Natural killer cell (primary cell): Measurements from ENCODE around the gene PRTN3. TPM values are rescaled to one million over a fixed set of nuclear protein-coding genes. Genes with fewer than 3 reads are reported as not detected.

Experiments
- ATAC-seq, 3 donors: fragments of 150-1000 bp in 2 of 3; fragments of 200-7000 bp in 1 of 3; cut with Tn5 transposase; 1 replicate in 1 of 3; 2 replicates in 2 of 3; pipeline ENCODE4 v1.10.0; 2021; ENCODE audit warnings: mild to moderate bottlenecking in 2 of 3, moderate library complexity in 2 of 3
- DNase-seq, 2 donors: peaks; one replicate each; pipeline versions ENCODE4 v3.0.0 to v3.0.0-alpha.2; 2013 to 2021; ENCODE audit warnings: mixed read lengths in 1 of 2
- H3K27ac ChIP-seq: one replicate; pipeline ENCODE4 v1.5.1; 2013; ENCODE audit warnings: mild to moderate bottlenecking, low read length
- H3K27me3 ChIP-seq: one replicate; pipeline ENCODE4 v1.6.1; 2013; ENCODE audit warnings: low read length; ENCODE audit not compliant: control insufficient read depth, insufficient read depth
- H3K36me3 ChIP-seq: one replicate; pipeline ENCODE4 v1.6.1; 2013; ENCODE audit warnings: low read length; ENCODE audit not compliant: control insufficient read depth, insufficient read depth
- H3K4me1 ChIP-seq: one replicate; pipeline ENCODE4 v1.6.1; 2013; ENCODE audit warnings: low read length; ENCODE audit not compliant: control insufficient read depth, insufficient read depth
- H3K4me3 ChIP-seq: one replicate; pipeline ENCODE4 v1.5.1; 2013; ENCODE audit warnings: low read length
- H3K9me3 ChIP-seq: one replicate; pipeline ENCODE4 v1.6.1; 2013; ENCODE audit warnings: low read length; ENCODE audit not compliant: control insufficient read depth, insufficient read depth
- H3K27ac Mint-ChIP-seq, 2 donors: one replicate each; pipeline ENCODE4 v1.8.0; 2022; ENCODE audit warnings: mild to moderate bottlenecking in 2 of 2, mixed read lengths in 2 of 2, moderate library complexity in 1 of 2
- H3K27me3 Mint-ChIP-seq, 2 donors: one replicate each; pipeline ENCODE4 v1.8.0; 2022; ENCODE audit warnings: low read depth in 2 of 2, mixed read lengths in 2 of 2
- H3K36me3 Mint-ChIP-seq: one replicate; pipeline ENCODE4 v1.8.0; 2022; ENCODE audit warnings: mixed read lengths
- H3K4me1 Mint-ChIP-seq, 2 donors: one replicate each; pipeline ENCODE4 v1.8.0; 2022; ENCODE audit warnings: mixed read lengths in 2 of 2
- H3K4me3 Mint-ChIP-seq: one replicate; pipeline ENCODE4 v1.8.0; 2022; ENCODE audit warnings: mild to moderate bottlenecking, moderate library complexity, mixed read lengths
- H3K9me3 Mint-ChIP-seq, 2 donors: one replicate each; pipeline ENCODE4 v1.8.0; 2022; ENCODE audit warnings: mixed read lengths in 2 of 2
- CTCF ChIP-seq: fragments of 200-600 bp; IDR thresholded peaks from one replicate; pipeline ENCODE4 v1.8.0; 2022; ENCODE audit warnings: antibody characterized with exemption
- WGBS: methylation state at CpG from one replicate; pipeline ENCODE4 v1.1.7; 2013; ENCODE audit warnings: missing lambda C conversion rate; ENCODE audit not compliant: insufficient coverage; 5-methylcytosine and 5-hydroxymethylcytosine counted together
- intact Hi-C: fragments of 100-400 bp; cut with micrococcal nuclease; formaldehyde crosslinking; loops from one replicate; pipeline ENCODE4 v1.14.2; 2022
- total RNA-seq, 4 donors: library from RNA; stranded (reverse); fragments of 120-200 nt in 1 of 4; gene quantifications; one replicate each; pipeline versions ENCODE4 v1.2.3 to v1.2.4, GENCODE V29; 2013 to 2022

The PRTN3 gene
- total RNA-seq, 3 donors from 2014 or later (not counting 1 experiment from before 2014, with no cell fraction given) = 0.36 to 0.73 TPM; not detected in 1

GRCh38 chr19:892243-892893 is 51.6 kb downstream of the PRTN3 start:
- intact Hi-C loops = no loop called here
- peak overlapping the region; percentile 86 for H3K4me3 Mint-ChIP-seq
- H3K4me1 Mint-ChIP-seq = peaks cover 9 to 30% of the 10 kb centered on the region in 2 donors
- 4% methylated on average over 26 of the region's 27 CpGs for WGBS
- Histone ChIP-seq H3K4me1 (peaks cover 46% of the 10 kb centered on the region), H3K4me3 (peak overlapping the region; percentile 61), H3K27me3 (no peaks in the 10 kb centered on the region), H3K9me3 (no peaks in the 10 kb centered on the region), H3K36me3 (peaks cover 20% of the 10 kb centered on the region), H3K27ac (peak overlapping the region; percentile 98)
- ATAC-seq = no peak
- no peak for TF ChIP-seq CTCF
- peak overlapping the region; percentile 99 for H3K27ac Mint-ChIP-seq
- H3K9me3 Mint-ChIP-seq = no peaks in the 10 kb centered on the region
- no peaks in the 10 kb centered on the region for H3K27me3 Mint-ChIP-seq
- no peaks in the 10 kb centered on the region for H3K36me3 Mint-ChIP-seq
- peak in 1 of 2 donors; percentile 26 for DNase-seq

GRCh38 chr19:892894-893689 is 52.3 kb downstream of the PRTN3 start, which contains the start of the genes MED16 and RNU6-9:
Gene MED16, minus strand, starts transcription at chr19:893187. Its CDS starts 2,056 bp downstream, at chr19:891131.
Gene RNU6-9, plus strand, starts transcription at chr19:893484.
- H3K27me3 ChIP-seq = no peaks in the 10 kb centered on the region
- Mint-ChIP-seq H3K27me3 (no peaks in the 10 kb centered on the region), H3K36me3 (no peaks in the 10 kb centered on the region), H3K27ac (peak within 1 kb of the TSS; percentile 99), H3K9me3 (no peaks in the 10 kb centered on the region), H3K4me3 (peak within 1 kb of the TSS; percentile 97), H3K4me1 (peaks cover 9 to 30% of the 10 kb centered on the region in 2 donors)
- peaks cover 20% of the 10 kb centered on the region for H3K36me3 ChIP-seq
- no peak for TF ChIP-seq CTCF
- H3K4me1 ChIP-seq = peaks cover 39% of the 10 kb centered on the region
- DNase-seq (peak; percentile 88 to 97), ATAC-seq (peak; percentile 97 to 98 (median 98))
- peak within 1 kb of the TSS; percentile 61 for H3K4me3 ChIP-seq
- H3K9me3 ChIP-seq = no peaks in the 10 kb centered on the region
- H3K27ac ChIP-seq = peak within 1 kb of the TSS; percentile 98
- WGBS = 1% methylated on average over 67 of the region's 69 CpGs
- intact Hi-C loops = loop anchor here (1.0 kb wide), 1 partner anchor 16 kb away; no protein-coding TSS in a partner anchor

GRCh38 chr19:896434-896833 is 55.6 kb downstream of the PRTN3 start:
- no peak overlapping the region for H3K27ac ChIP-seq
- no peaks in the 10 kb centered on the region for H3K27me3 Mint-ChIP-seq
- DNase-seq = no peak
- intact Hi-C loops = no loop called here
- H3K27me3 ChIP-seq = no peaks in the 10 kb centered on the region
- no peaks in the 10 kb centered on the region for H3K9me3 ChIP-seq
- ATAC-seq = no peak
- peaks cover 9 to 27% of the 10 kb centered on the region in 2 donors for H3K4me1 Mint-ChIP-seq
- TF ChIP-seq CTCF = no peak
- H3K4me3 Mint-ChIP-seq = no peak overlapping the region
- H3K9me3 Mint-ChIP-seq = no peaks in the 10 kb centered on the region
- 93% methylated on average over 10 of the region's 10 CpGs for WGBS
- peaks cover 23% of the 10 kb centered on the region for H3K36me3 ChIP-seq
- peak overlapping the region in 1 of 2 donors; percentile 42 for H3K27ac Mint-ChIP-seq
- no peaks in the 10 kb centered on the region for H3K36me3 Mint-ChIP-seq
- H3K4me1 ChIP-seq = peaks cover 23% of the 10 kb centered on the region
- H3K4me3 ChIP-seq = no peak overlapping the region
